GM23338 (cell line): ENCODE results near the gene EML4. TPM values are rescaled to one million over a fixed set of nuclear protein-coding genes. Genes with fewer than 3 reads are reported as not detected.
"Not testable (repeated sequence)": the region's sequence is repeated elsewhere in the genome, so short reads cannot be mapped to it uniquely, and the experiment has no call there.

Experiments used
- ATAC-seq: fragments of 200-7000 bp; cut with Tn5 transposase; 3 replicates; pipeline ENCODE4 v1.9.1; 2020
- DNase-seq: peaks from one replicate; pipeline ENCODE4 v3.0.0-alpha.2; 2015; ENCODE audit warnings: low spot score
- H2AFZ ChIP-seq: fragments of 200-600 bp; sonication (generic); 2 replicates; pipeline ENCODE4 v1.8.0; 2016; ENCODE audit warnings: antibody characterized with exemption, mild to moderate bottlenecking, moderate library complexity
- H3F3A ChIP-seq: fragments of 200-600 bp; sonication (generic); replicated peaks from 2 replicates; pipeline ENCODE4 v1.8.0; 2017; ENCODE audit warnings: antibody characterized with exemption, mixed run types, low read depth
- H3K27ac ChIP-seq: fragments of 200-600 bp; sonication (generic); 2 replicates; pipeline ENCODE4 v1.6.1; 2016; ENCODE audit warnings: low read depth
- H3K27me3 ChIP-seq: fragments of 200-600 bp; sonication (generic); 2 replicates; pipeline ENCODE4 v1.8.0; 2016; ENCODE audit warnings: mild to moderate bottlenecking, mixed run types, moderate library complexity; ENCODE audit not compliant: insufficient read depth
- H3K36me3 ChIP-seq: fragments of 200-600 bp; sonication (generic); 2 replicates; pipeline ENCODE4 v1.8.0; 2016; ENCODE audit warnings: mild to moderate bottlenecking; ENCODE audit not compliant: insufficient read depth
- H3K4me1 ChIP-seq: fragments of 200-600 bp; sonication (generic); 2 replicates; pipeline ENCODE4 v1.8.0; 2016; ENCODE audit warnings: mild to moderate bottlenecking, moderate library complexity; ENCODE audit not compliant: insufficient read depth
- H3K4me2 ChIP-seq: fragments of 200-600 bp; sonication (generic); 2 replicates; pipeline ENCODE4 v1.7.1; 2017; ENCODE audit warnings: mixed run types
- H3K4me3 ChIP-seq: fragments of 200-600 bp; sonication (generic); 2 replicates; pipeline ENCODE4 v1.6.1; 2016; ENCODE audit warnings: mixed run types
- H3K79me2 ChIP-seq: fragments of 200-600 bp; sonication (generic); replicated peaks from 2 replicates; pipeline ENCODE4 v1.8.0; 2017; ENCODE audit warnings: mild to moderate bottlenecking; ENCODE audit not compliant: insufficient read depth
- H3K9me2 ChIP-seq: fragments of 200-600 bp; sonication (generic); 2 replicates; pipeline ENCODE4 v1.8.0; 2017; ENCODE audit not compliant: insufficient read depth
- H4K20me1 ChIP-seq: fragments of 200-600 bp; sonication (generic); replicated peaks from 2 replicates; pipeline ENCODE4 v1.8.0; 2017; ENCODE audit warnings: mild to moderate bottlenecking; ENCODE audit not compliant: insufficient read depth
- H3K27ac Mint-ChIP-seq: 2 replicates; pipeline ENCODE4 v1.8.0; 2020; ENCODE audit warnings: inconsistent platforms, mild to moderate bottlenecking, moderate library complexity, mixed read lengths
- H3K27me3 Mint-ChIP-seq: 3 replicates; pipeline ENCODE4 v1.8.0; 2022; ENCODE audit warnings: low read depth, mild to moderate bottlenecking, moderate library complexity, mixed read lengths, inconsistent platforms; ENCODE audit not compliant: insufficient read depth, poor library complexity
- H3K36me3 Mint-ChIP-seq: 3 replicates; pipeline ENCODE4 v1.8.0; 2021; ENCODE audit warnings: low read depth, mild to moderate bottlenecking, inconsistent platforms, moderate library complexity, mixed read lengths
- H3K4me1 Mint-ChIP-seq: 3 replicates; pipeline ENCODE4 v1.8.0; 2020; ENCODE audit warnings: mild to moderate bottlenecking, inconsistent platforms, mixed read lengths
- H3K4me3 Mint-ChIP-seq: 3 replicates; pipeline ENCODE4 v1.8.0; 2021; ENCODE audit warnings: moderate library complexity, mild to moderate bottlenecking, inconsistent platforms, mixed read lengths
- H3K9me3 Mint-ChIP-seq: 3 replicates; pipeline ENCODE4 v1.8.0; 2020; ENCODE audit warnings: moderate library complexity, mild to moderate bottlenecking, inconsistent platforms, mixed read lengths
- EZH2 ChIP-seq: fragments of 200-600 bp; sonication (generic); IDR thresholded peaks from one replicate; pipeline ENCODE4 v1.8.0; 2017; ENCODE audit warnings: antibody characterized with exemption, mild to moderate bottlenecking, low read depth; ENCODE audit not compliant: unreplicated experiment
- EZH2phosphoT487 ChIP-seq: fragments of 200-600 bp; sonication (generic); IDR thresholded peaks from one replicate; pipeline ENCODE4 v1.8.1; 2018; ENCODE audit warnings: antibody characterized with exemption; ENCODE audit not compliant: unreplicated experiment
- JUNB ChIP-seq: IDR thresholded peaks from one replicate; pipeline ENCODE4 v1.6.1; 2016; ENCODE audit warnings: antibody characterized with exemption; ENCODE audit not compliant: unreplicated experiment
- POLR2AphosphoS5 ChIP-seq: IDR thresholded peaks from 2 replicates; pipeline ENCODE4 v1.6.1; 2016; ENCODE audit warnings: antibody characterized with exemption, low read depth
- polyA plus RNA-seq: library from polyadenylated mRNA; unstranded; fragments of >200 nt; fragmentation: Nextera tagmentation; extraction: Ambion mirVana; gene quantifications from 2 replicates; pipeline ENCODE4 v1.2.1, GENCODE V29; 2016
- total RNA-seq: library from RNA; depleted of rRNA; stranded (reverse); fragments of >200 nt; shearing (Covaris generic); gene quantifications from 2 replicates; pipeline ENCODE4 v1.2.3, GENCODE V29; 2014
- TF ChIP-seq, protein P1 (sequence below), 2 experiments: fragments of 200-600 bp in 1 of 2; sonication (generic) in 1 of 2; conservative IDR thresholded peaks; 2 replicates each; pipeline versions ENCODE4 v1.5.1 to v1.6.1; 2016 to 2017; ENCODE audit warnings: antibody characterized with exemption in 2 of 2, low read depth in 2 of 2, mild to moderate bottlenecking in 2 of 2, moderate library complexity in 1 of 2
- TF ChIP-seq, protein P2 (sequence below): IDR thresholded peaks from one replicate; pipeline ENCODE4 v1.6.1; 2018; ENCODE audit warnings: antibody characterized with exemption; ENCODE audit not compliant: unreplicated experiment
- TF ChIP-seq, protein P3 (sequence below): fragments of 250-450 bp; sonication (Bioruptor Pico); IDR thresholded peaks from 2 replicates; pipeline ENCODE4 v1.5.0; 2020; ENCODE audit warnings: mild to moderate bottlenecking, moderate library complexity
- TF ChIP-seq, protein P4 (sequence below): IDR thresholded peaks from 2 replicates; pipeline ENCODE4 v1.6.1; 2016; ENCODE audit warnings: antibody characterized with exemption

Gene EML4
- total and polyA plus RNA-seq, 2 experiments from 2014 or later, result 65.3 to 115 TPM

DNA sequence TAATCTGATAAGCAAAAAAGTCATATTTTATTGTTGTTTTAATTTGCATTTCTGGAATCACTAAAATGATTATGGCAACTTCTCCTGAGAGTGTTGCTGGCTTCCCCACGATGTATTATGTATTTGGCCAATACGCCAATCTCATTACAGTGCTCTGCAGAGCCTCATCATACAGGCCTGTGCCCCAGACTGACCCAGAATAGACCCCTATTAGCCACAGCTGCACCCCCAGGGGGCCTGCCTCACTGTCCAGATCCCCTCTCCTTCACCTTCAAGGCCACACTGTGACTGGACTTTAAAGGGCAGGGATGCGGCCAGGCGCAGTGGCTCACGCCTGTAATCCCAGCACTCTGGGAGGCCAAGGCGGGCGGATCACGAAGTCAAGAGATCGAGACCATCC is 209.3 kb downstream of the EML4 start (continued):
- TF ChIP-seq, protein P1, sequence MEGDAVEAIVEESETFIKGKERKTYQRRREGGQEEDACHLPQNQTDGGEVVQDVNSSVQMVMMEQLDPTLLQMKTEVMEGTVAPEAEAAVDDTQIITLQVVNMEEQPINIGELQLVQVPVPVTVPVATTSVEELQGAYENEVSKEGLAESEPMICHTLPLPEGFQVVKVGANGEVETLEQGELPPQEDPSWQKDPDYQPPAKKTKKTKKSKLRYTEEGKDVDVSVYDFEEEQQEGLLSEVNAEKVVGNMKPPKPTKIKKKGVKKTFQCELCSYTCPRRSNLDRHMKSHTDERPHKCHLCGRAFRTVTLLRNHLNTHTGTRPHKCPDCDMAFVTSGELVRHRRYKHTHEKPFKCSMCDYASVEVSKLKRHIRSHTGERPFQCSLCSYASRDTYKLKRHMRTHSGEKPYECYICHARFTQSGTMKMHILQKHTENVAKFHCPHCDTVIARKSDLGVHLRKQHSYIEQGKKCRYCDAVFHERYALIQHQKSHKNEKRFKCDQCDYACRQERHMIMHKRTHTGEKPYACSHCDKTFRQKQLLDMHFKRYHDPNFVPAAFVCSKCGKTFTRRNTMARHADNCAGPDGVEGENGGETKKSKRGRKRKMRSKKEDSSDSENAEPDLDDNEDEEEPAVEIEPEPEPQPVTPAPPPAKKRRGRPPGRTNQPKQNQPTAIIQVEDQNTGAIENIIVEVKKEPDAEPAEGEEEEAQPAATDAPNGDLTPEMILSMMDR (conservative IDR thresholded peaks at IDR 0.05; ENCODE audit: low read depth in 2 of 2), result no peak
- TF ChIP-seq JUNB (no peak), EZH2phosphoT487 (no peak), EZH2 (no peak), POLR2AphosphoS5 (no peak)
- TF ChIP-seq, protein P2, sequence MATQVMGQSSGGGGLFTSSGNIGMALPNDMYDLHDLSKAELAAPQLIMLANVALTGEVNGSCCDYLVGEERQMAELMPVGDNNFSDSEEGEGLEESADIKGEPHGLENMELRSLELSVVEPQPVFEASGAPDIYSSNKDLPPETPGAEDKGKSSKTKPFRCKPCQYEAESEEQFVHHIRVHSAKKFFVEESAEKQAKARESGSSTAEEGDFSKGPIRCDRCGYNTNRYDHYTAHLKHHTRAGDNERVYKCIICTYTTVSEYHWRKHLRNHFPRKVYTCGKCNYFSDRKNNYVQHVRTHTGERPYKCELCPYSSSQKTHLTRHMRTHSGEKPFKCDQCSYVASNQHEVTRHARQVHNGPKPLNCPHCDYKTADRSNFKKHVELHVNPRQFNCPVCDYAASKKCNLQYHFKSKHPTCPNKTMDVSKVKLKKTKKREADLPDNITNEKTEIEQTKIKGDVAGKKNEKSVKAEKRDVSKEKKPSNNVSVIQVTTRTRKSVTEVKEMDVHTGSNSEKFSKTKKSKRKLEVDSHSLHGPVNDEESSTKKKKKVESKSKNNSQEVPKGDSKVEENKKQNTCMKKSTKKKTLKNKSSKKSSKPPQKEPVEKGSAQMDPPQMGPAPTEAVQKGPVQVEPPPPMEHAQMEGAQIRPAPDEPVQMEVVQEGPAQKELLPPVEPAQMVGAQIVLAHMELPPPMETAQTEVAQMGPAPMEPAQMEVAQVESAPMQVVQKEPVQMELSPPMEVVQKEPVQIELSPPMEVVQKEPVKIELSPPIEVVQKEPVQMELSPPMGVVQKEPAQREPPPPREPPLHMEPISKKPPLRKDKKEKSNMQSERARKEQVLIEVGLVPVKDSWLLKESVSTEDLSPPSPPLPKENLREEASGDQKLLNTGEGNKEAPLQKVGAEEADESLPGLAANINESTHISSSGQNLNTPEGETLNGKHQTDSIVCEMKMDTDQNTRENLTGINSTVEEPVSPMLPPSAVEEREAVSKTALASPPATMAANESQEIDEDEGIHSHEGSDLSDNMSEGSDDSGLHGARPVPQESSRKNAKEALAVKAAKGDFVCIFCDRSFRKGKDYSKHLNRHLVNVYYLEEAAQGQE, result no peak

DNA sequence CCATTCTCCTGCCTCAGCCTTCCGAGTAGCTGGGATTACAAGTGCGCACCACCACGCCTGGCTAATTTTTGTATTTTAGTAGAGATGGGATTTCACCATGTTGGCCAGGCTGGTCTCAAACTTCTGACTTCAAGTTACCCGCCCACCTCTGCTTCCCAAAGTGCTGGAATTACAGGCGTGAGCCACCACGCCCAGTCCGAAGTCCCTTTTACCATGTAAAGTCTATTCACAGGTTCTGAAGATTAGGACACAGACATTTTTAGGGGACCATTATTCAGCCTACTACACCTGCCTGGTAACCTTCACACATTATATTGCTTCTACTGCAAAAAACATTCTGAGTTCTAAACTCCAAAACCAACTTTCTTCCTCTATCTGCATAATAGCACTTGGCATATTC is 210.9 kb downstream of the EML4 start:
- not testable (repeated sequence) for H4K20me1 ChIP-seq, H3K4me1 ChIP-seq, H3K27ac ChIP-seq, H2AFZ ChIP-seq, H3F3A ChIP-seq, H3K4me3 Mint-ChIP-seq, H3K79me2 ChIP-seq, H3K27me3 Mint-ChIP-seq, H3K4me2 ChIP-seq, H3K9me2 ChIP-seq, H3K36me3 ChIP-seq, H3K9me3 Mint-ChIP-seq, H3K4me3 ChIP-seq, H3K36me3 Mint-ChIP-seq, H3K27ac Mint-ChIP-seq, ATAC-seq, H3K27me3 ChIP-seq, H3K4me1 Mint-ChIP-seq, DNase-seq

DNA sequence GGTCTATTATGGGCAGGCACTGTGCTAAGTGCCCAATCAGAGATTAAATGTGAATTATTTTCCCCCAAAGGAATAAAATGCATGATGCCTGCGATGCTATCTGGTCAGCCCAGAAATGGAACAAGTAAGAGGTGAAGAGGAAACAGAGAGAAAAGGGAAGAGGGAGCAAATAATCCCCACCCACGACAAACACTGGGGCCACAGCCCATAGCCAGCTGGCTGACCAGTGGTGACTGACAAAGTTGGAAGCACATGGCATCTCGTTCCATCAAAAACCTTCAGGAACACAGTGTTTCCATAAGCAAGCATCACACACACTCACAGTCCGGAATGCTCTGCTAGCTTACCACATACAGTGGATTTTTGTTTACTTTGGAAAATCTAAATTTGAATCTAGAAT is 213.0 kb downstream of the EML4 start:
- Histone ChIP-seq H3K27me3 (no peaks in the 10 kb centered on the region), H2AFZ (no peak overlapping the region), H3K4me1 (no peaks in the 10 kb centered on the region), H3F3A (no peaks in the 10 kb centered on the region), H3K4me3 (no peak overlapping the region), H3K4me2 (no peak overlapping the region), H3K9me2 (no peaks in the 10 kb centered on the region), H3K79me2 (no peaks in the 10 kb centered on the region), H3K27ac (no peak overlapping the region), H3K36me3 (no peaks in the 10 kb centered on the region), H4K20me1 (no peaks in the 10 kb centered on the region)
- Mint-ChIP-seq H3K27ac (no peak overlapping the region), H3K9me3 (no peaks in the 10 kb centered on the region), H3K27me3 (peaks cover 4% of the 10 kb centered on the region), H3K4me3 (no peak overlapping the region), H3K4me1 (peaks cover 5% of the 10 kb centered on the region; the same call in 1 of the 3 replicates), H3K36me3 (peaks cover 2% of the 10 kb centered on the region; the same call in 1 of the 3 replicates)
- ATAC-seq (no peak), DNase-seq (no peak)
- TF ChIP-seq EZH2phosphoT487 (no peak), JUNB (no peak)
- TF ChIP-seq, protein P3, sequence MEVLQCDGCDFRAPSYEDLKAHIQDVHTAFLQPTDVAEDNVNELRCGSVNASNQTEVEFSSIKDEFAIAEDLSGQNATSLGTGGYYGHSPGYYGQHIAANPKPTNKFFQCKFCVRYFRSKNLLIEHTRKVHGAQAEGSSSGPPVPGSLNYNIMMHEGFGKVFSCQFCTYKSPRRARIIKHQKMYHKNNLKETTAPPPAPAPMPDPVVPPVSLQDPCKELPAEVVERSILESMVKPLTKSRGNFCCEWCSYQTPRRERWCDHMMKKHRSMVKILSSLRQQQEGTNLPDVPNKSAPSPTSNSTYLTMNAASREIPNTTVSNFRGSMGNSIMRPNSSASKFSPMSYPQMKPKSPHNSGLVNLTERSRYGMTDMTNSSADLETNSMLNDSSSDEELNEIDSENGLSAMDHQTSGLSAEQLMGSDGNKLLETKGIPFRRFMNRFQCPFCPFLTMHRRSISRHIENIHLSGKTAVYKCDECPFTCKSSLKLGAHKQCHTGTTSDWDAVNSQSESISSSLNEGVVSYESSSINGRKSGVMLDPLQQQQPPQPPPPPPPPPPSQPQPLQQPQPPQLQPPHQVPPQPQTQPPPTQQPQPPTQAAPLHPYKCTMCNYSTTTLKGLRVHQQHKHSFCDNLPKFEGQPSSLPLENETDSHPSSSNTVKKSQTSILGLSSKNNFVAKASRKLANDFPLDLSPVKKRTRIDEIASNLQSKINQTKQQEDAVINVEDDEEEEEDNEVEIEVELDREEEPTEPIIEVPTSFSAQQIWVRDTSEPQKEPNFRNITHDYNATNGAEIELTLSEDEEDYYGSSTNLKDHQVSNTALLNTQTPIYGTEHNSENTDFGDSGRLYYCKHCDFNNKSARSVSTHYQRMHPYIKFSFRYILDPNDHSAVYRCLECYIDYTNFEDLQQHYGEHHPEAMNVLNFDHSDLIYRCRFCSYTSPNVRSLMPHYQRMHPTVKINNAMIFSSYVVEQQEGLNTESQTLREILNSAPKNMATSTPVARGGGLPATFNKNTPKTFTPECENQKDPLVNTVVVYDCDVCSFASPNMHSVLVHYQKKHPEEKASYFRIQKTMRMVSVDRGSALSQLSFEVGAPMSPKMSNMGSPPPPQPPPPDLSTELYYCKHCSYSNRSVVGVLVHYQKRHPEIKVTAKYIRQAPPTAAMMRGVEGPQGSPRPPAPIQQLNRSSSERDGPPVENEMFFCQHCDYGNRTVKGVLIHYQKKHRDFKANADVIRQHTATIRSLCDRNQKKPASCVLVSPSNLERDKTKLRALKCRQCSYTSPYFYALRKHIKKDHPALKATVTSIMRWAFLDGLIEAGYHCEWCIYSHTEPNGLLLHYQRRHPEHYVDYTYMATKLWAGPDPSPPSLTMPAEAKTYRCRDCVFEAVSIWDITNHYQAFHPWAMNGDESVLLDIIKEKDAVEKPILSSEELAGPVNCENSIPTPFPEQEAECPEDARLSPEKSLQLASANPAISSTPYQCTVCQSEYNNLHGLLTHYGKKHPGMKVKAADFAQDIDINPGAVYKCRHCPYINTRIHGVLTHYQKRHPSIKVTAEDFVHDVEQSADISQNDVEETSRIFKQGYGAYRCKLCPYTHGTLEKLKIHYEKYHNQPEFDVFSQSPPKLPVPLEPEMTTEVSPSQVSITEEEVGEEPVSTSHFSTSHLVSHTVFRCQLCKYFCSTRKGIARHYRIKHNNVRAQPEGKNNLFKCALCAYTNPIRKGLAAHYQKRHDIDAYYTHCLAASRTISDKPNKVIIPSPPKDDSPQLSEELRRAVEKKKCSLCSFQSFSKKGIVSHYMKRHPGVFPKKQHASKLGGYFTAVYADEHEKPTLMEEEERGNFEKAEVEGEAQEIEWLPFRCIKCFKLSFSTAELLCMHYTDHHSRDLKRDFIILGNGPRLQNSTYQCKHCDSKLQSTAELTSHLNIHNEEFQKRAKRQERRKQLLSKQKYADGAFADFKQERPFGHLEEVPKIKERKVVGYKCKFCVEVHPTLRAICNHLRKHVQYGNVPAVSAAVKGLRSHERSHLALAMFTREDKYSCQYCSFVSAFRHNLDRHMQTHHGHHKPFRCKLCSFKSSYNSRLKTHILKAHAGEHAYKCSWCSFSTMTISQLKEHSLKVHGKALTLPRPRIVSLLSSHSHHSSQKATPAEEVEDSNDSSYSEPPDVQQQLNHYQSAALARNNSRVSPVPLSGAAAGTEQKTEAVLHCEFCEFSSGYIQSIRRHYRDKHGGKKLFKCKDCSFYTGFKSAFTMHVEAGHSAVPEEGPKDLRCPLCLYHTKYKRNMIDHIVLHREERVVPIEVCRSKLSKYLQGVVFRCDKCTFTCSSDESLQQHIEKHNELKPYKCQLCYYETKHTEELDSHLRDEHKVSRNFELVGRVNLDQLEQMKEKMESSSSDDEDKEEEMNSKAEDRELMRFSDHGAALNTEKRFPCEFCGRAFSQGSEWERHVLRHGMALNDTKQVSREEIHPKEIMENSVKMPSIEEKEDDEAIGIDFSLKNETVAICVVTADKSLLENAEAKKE (CRISPR knock-in tag), result no peak
- TF ChIP-seq, protein P4, sequence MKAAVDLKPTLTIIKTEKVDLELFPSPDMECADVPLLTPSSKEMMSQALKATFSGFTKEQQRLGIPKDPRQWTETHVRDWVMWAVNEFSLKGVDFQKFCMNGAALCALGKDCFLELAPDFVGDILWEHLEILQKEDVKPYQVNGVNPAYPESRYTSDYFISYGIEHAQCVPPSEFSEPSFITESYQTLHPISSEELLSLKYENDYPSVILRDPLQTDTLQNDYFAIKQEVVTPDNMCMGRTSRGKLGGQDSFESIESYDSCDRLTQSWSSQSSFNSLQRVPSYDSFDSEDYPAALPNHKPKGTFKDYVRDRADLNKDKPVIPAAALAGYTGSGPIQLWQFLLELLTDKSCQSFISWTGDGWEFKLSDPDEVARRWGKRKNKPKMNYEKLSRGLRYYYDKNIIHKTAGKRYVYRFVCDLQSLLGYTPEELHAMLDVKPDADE, result no peak
